GM12878 (cell line): ENCODE results near the gene AK4.

Experiments
- ASH2L ChIP-seq: fragments of 300-600, 200-600 bp; sonication (generic); IDR thresholded peaks from 2 replicates; pipeline ENCODE4 v1.6.1; 2017; ENCODE audit warnings: low read depth, mild to moderate bottlenecking, borderline replicate concordance
- CHD1 ChIP-seq: IDR thresholded peaks from 2 replicates; pipeline ENCODE4 v1.6.1; 2012; ENCODE audit warnings: low read depth, low read length, improper control_type of control experiment
- CTCF ChIP-seq, 3 experiments: IDR thresholded peaks in 2 of 3; conservative IDR thresholded peaks in 1 of 3; 2 replicates each; pipeline ENCODE4 v1.5.1; 2011; ENCODE audit warnings: low read depth in 3 of 3, low read length in 3 of 3, mild to moderate bottlenecking in 3 of 3, control low read depth in 2 of 3, moderate library complexity in 2 of 3, inconsistent platforms in 1 of 3, mixed read lengths in 1 of 3; ENCODE audit not compliant: control insufficient read depth in 2 of 3, insufficient read depth in 1 of 3; ENCODE audit errors: extremely low read depth in 1 of 3
- POLR2A ChIP-seq: IDR thresholded peaks from 2 replicates; pipeline ENCODE4 v1.6.1; 2011; ENCODE audit warnings: low read depth, mild to moderate bottlenecking, low read length
- YY1 ChIP-seq: IDR thresholded peaks from 2 replicates; pipeline ENCODE4 v1.6.1; 2011; ENCODE audit warnings: low read depth, mild to moderate bottlenecking, low read length

DNA sequence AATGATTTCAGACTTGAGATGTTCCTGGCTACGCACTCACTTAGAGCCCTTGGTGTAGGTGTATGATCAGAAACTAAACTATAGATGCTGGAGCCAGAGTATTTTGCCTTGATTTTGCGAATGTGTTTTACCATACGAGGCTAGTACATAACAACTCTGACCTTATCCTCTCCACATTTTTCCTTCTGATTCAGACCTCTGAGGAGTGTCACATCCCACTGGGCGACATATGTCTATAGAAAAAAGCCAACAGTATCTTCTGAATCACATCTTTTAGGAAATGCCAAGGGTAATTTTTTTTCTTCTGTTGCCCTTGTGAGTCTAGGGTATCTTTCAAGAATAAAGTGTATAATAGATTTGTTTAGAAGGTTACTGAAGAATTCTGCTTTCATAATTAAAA, 49.6 kb downstream of the AK4 start:
- TF ChIP-seq CTCF (IDR thresholded peaks at IDR 0.05 in 2 of 3, conservative IDR thresholded peaks at IDR 0.05 in 1 of 3; ENCODE audit: control insufficient read depth in 2 of 3, extremely low read depth in 1 of 3, insufficient read depth in 1 of 3, low read depth in 3 of 3, low read length in 3 of 3) = no peak
- TF ChIP-seq YY1 = no peak
- TF ChIP-seq ASH2L = no peak
- no peak for TF ChIP-seq POLR2A
- TF ChIP-seq CHD1 = no peak
